HEK293 (cell line): ENCODE results near the gene FGFR2.

ENCODE experiments used
- SP7 ChIP-seq: fragments of 450-650 bp; formaldehyde crosslinking; IDR thresholded peaks from 2 replicates; pipeline ENCODE4 v1.5.1; 2016; ENCODE audit warnings: missing biosample characterization, missing genetic modification characterization
- YY2 ChIP-seq: fragments of 450-650 bp; formaldehyde crosslinking; IDR thresholded peaks from 2 replicates; pipeline ENCODE4 v1.5.1; 2016; ENCODE audit warnings: missing biosample characterization, missing genetic modification characterization
- ZBTB7A ChIP-seq: fragments of 450-650 bp; formaldehyde crosslinking; IDR thresholded peaks from 2 replicates; pipeline ENCODE4 v1.5.1; 2016; ENCODE audit warnings: low read depth, missing biosample characterization, missing genetic modification characterization
- ZNF48 ChIP-seq: fragments of 450-650 bp; formaldehyde crosslinking; IDR thresholded peaks from 2 replicates; pipeline ENCODE4 v1.5.1; 2016; ENCODE audit warnings: missing biosample characterization, missing genetic modification characterization
- ZNF792 ChIP-seq: fragments of 450-650 bp; formaldehyde crosslinking; IDR thresholded peaks from 2 replicates; pipeline ENCODE4 v1.5.1; 2016; ENCODE audit warnings: missing biosample characterization, missing genetic modification characterization
- TF ChIP-seq, protein P1 (sequence below): fragments of 450-650 bp; formaldehyde crosslinking; IDR thresholded peaks from 2 replicates; pipeline ENCODE4 v1.5.1; 2016; ENCODE audit warnings: missing biosample characterization, missing genetic modification characterization

GRCh38 chr10:121511943-121512342 lies 86.3 kb downstream of the FGFR2 start:
- no peak for TF ChIP-seq SP7 (tag by site-specific recombination)
- TF ChIP-seq YY2 (tag by site-specific recombination) = no peak
- no peak for TF ChIP-seq ZBTB7A (tag by site-specific recombination)
- TF ChIP-seq, protein P1, sequence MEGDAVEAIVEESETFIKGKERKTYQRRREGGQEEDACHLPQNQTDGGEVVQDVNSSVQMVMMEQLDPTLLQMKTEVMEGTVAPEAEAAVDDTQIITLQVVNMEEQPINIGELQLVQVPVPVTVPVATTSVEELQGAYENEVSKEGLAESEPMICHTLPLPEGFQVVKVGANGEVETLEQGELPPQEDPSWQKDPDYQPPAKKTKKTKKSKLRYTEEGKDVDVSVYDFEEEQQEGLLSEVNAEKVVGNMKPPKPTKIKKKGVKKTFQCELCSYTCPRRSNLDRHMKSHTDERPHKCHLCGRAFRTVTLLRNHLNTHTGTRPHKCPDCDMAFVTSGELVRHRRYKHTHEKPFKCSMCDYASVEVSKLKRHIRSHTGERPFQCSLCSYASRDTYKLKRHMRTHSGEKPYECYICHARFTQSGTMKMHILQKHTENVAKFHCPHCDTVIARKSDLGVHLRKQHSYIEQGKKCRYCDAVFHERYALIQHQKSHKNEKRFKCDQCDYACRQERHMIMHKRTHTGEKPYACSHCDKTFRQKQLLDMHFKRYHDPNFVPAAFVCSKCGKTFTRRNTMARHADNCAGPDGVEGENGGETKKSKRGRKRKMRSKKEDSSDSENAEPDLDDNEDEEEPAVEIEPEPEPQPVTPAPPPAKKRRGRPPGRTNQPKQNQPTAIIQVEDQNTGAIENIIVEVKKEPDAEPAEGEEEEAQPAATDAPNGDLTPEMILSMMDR = no peak
- no peak for TF ChIP-seq ZNF792 (tag by site-specific recombination)
- no peak for TF ChIP-seq ZNF48
